HG03442 (cell line): Measurements from ENCODE around the gene DDRGK1.
A peak's percentile ranks its signal among the peaks of the same experiment; 100 is the strongest.
"Not testable (repeated sequence)": the region's sequence is repeated elsewhere in the genome, so short reads cannot be mapped to it uniquely, and the experiment has no call there.

ENCODE experiments used
- ATAC-seq: cut with Tn5 transposase; IDR thresholded peaks from one replicate; pipeline ENCODE4 v1.9.1; 2021; ENCODE audit warnings: mild to moderate bottlenecking, moderate library complexity; ENCODE audit not compliant: unreplicated experiment

Gene DDRGK1

DNA sequence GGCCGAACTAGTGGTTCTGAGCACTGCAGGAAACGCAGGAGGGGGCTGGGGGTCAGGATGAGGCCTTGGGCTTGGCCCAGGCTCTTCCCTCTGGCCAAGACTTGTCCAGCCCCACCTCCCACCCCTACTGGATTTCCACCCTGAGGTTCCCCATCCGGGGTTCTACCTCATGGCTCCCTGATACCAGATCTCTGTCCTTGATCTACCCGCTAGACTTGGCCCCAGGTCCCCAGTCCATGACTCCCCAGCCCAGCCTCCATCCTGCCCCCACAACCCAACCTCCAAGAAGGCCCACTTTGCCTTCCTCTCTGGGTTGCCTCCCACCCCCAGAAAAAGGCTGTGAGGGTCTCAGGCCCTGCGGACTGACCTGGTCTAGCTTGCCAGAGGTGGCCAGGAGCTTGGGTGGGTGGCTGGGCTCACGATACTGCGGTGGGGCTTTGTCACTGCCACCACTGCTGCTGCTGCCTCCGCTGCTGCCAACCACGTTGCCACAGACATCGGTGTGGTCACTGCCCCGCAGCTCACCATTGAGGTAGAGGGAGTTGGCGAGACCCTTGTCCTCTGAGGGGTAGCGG lies 38.1 kb downstream of the DDRGK1 start:
- no peak for ATAC-seq

DNA sequence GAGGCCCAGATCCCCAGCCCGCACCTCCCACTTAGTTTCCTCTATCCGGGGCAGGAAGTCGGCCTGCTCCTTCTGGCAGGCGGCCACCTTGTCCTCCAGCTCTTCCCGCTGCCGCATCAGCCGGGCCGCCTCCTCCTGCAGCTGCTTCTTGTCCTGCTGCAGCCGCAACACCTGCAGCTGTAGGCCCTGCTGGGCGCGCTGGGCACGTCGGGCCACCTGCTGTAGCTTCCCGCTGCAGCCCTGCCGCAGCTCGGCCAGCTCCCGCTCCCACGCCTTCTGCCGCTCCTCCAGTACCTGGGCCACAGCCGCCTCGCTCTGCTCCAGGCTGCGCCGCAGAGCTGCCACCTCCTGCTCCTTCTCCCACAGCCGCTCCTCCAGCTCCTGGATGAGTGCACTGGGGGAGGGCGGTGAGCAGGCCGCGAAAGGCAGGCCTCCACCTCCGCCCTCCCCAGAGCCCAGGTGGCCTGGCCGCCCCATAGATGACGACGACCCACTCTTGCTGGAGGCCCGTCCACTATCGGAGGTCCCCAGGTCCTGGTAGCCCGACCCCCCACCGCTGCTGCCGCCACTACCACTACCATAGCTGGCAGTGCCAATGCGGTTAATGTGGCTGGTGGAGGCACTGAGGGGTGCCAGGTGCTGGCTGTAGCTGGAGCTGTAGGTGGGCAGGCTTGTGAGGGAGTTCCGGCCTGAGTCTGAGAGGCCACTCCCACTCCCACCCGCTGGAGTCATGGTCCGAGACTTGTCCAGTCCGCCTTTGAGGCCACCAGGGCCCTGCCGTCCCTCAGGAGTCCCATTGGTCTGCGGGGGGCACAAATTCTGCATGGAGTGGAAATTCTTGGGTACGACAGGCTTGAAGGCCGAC lies 38.8 kb downstream of the DDRGK1 start:
- ATAC-seq: no peak

DNA sequence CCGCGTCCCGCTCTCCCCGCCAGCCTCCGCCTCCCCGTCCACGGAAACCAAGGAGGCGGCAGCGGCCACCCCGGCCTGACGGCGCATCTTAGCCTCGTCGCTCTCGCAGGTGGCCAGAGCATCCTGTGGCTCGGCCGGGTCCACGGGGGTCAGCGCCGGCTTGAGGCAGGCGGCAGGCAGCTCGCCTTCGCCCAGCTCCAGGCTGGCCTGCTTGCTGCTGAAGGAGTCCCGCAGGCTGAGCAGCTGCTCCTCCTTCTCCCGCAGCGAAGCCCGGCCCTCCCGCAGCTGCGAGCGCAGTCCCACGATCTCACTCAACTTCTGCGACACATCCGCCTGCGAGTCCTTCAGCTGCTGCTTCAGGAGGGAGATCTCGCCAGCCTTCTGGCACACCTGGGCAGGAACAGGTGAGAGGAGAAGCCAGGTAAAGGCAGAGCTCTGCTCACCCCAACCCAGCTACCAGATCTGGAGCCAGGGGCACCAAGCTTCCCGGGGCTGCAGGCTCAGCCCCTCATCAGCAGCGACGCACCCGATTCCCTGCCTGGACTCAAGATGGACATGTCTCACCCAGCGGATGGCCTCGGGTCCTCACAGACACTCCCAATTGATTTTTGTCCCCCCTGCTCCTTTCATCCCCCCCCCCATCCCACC lies 39.6 kb downstream of the DDRGK1 start:
- no peak for ATAC-seq

DNA sequence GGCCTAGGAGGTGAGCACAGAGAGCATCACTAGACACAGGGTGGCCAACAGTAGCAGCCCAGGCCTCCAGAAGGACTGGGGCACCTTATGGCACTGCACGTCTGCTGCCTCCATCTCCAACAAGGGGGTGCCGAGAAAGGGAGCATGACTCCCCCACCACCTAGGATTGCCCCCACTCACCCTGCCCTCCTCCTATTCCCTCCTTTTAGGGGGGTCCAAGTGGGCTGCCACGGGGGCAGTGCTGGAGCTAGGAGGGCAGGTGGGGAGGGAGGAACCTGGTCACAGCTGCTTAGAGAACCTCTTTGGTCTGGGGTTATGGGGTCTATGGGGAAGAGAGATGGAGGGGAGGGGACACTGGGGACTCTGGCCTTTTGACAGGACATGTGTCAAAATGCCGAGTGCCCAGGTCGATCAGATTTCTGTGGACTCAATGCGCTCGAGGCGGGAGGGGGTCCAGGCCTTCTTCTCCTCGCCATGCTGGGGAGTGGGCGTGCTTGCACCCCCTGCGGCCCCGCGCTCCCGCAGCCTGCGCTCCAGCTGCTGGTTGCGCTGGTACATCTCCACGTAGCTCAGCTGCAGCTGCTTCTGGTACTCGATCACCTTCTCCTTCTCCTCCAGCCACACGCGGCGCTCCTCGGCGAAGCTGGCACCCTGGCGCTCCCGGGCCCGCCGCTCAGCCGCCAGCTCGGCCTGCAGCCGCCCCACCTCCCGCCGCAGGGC lies 40.3 kb downstream of the DDRGK1 start:
- no peak for ATAC-seq

DNA sequence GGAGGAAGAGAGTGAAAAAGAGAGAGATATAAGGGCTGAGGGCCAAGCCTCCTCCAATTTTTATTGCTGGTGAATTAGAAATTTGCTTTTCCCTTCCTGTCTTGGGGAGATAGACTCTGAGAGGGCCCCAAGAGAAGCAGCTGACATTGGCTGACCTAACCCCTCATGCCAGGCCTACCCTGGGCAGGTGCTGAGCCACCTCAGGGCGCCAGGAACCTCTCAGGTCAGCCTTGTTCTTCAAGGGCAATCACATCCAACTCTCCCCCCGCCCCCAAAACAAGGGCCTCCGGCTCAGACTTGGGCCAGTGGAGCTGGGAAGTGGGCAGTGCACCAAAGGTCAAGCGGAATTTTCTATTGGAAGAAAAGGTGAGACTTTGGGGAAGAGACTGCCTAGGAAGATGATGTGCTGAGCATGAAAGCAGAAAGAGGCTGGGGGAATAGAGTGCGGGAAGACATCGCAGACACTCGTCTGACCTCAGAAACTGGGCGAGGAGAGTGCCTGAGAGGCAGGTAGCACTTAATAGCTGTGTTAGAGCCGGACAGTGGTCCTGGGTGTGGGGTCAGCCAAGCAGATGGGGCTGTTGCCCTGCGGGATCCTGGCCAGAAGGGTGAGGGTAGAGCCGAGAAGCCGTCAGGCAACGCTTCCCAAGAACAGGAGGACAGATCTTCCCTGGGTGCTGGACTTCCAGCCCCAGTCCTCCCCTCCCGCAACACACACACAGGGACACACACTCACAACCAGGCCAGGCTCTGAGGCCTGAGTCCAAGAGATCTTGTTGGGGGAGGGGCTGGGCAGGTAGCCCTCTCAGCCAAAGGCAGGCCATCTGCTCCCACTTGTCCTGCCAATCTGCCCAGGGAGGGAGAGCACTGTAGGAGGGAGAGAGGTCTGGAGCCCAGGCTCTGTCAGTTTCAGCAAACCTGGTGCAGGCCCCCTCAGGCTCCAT lies 41.1 kb downstream of the DDRGK1 start:
- no peak for ATAC-seq

DNA sequence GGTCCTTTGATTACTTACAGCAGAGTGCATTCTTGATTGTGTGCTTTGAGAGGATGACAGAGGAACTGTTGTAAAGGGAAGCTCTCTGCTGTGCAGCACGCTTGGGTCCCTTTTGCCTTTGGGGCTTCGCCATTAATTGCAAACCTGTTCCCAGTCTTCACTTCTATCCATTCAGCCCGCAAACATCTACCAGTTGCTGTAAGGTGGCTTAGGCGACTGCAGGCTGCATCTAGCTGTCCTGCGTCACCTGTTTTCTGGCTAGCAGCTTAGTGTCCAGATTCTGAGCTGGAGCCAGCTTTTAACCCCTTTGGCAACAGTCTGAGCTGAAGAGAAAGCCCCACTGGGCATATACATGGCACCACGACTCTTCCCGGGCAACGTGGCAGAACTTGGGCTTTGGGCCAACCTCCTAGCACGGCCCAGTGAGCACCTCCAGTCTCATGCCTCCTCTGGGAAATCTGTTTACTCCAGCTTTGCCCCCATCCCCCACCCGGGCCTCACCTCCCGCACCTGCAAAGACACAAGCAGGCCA lies 42.3 kb downstream of the DDRGK1 start:
- no peak for ATAC-seq

DNA sequence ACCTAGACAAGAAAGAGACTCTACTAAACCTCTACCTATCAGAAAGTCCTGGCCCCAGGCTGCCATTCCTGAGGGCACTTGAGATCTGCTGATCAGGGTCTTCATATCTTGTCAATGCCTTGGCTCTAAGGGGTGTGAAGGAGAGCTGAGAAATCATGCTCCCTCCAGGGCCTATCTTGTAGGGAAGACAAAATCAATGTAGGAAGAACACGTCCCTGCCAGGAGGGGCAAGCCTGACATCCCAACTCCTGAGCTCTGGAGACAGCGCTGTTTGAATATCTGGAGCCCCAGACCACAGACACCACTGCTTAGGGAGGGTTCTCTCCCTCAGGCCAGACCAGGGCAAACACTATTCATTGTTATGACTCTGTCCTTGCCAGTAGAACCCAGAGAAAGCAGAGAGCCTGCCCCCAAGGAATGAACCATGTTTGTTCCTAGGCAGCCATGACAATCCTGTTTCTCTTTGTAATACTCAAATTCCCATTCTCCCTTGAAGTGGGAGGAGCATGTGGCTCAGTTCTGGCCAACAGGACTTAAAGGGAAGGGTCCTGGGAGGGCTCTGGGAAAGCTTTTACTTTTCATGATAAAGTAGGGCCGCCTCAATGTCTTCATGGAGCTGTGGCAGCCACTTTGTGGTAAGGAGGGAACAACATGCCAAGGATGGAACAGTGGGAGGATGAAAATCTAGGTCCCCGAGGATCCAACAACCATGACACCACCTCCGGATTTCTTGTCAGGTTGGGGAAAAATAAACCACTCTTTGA lies 43.0 kb downstream of the DDRGK1 start:
- no peak for ATAC-seq

DNA sequence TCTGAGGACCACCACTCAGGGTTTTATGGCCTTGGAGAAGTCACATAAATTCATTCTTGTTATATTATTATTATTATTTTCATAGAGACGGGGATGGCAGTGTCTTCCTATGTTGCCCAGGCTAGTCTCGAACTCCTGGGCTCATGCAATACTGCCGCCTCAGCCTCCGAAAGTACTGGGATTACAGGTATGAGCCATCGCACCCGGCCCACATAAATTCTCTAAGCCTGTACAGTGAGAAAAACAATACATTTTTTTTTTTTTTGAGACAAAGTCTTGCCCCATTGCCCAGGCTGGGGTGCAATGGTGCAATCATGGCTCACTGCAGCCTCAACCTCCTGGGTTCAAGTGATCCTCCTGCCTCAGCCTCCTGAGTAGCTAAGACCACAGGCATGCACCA lies 44.1 kb downstream of the DDRGK1 start:
- ATAC-seq: no peak

DNA sequence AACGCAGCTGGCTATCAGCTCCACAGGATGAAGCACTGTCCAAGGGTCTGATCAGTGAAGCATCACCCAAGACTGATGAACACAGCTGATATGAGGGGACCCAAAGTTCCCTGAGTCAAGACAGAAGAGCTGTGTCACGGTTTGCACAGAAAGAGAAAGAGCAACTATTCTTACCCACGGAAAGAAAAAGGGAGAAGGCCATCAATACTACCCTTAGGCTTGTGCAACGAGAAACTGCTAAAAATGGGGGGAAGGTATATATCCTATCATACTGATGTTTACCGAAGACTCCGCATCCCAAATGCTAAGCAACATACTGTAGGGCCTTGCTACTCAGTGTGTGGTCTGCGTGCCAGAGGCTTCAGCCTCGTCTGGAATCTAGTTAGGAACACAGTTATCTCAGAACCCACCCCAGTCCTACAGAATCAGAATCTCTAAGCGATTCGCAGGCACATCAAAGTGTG lies 45.5 kb downstream of the DDRGK1 start:
- ATAC-seq: no peak

DNA sequence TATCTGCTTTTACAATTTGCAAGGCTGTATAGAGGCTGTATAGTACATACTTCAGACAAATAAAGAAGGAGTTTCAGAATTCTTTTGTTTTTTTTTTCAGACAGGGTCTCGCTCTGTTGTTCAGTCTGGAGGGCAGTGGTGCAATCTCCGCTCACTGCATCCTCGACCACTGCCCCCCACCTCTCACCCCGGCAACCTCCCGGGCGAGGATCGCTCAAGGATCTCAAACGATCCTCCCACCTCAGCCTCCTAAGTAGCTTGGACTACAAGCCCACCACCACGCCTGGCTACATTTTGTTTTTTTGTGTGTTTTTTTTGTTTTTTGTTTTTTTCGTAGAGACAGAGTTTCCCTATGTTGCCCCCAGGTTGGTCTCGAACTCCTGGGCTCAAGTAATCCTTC lies 46.7 kb downstream of the DDRGK1 start:
- ATAC-seq: no peak

DNA sequence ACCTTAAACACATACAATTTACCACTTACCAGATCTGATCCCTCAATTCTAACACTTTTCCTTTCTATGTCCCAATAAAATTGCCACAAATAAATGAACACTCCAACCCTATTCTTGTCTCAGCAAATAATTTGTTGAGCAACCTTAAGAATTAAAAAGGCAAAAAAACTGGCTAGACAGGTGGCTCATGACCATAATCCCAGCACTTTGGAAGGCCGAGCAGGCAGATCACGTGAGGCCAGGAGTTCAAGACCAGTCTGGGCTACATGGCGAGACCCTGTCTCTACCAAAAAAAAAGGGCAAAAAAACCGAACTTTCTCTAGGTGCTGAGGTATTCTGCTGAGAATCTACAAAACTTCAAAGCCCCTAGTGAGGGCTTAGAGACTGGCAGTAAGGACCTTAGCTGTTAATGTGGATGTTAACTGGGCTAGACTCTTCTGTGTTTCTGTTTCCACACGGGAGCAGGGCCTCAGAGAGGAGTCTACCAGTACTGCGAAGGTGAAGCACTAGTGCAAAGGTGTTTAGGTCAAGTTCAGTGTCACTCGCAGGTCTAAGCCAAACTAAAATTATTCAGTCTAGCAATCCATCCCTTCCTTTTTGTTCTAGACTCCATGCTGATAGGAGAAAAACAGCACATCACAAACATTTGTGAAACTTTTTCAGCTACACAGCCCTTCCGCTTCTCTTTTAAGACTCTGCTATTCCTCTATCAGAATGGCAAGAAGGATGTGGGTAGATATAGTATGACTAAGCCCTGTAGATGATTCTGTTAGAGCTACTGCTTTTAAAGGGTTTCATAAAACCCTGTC lies 47.5 kb downstream of the DDRGK1 start:
- ATAC-seq: peak; percentile 63

DNA sequence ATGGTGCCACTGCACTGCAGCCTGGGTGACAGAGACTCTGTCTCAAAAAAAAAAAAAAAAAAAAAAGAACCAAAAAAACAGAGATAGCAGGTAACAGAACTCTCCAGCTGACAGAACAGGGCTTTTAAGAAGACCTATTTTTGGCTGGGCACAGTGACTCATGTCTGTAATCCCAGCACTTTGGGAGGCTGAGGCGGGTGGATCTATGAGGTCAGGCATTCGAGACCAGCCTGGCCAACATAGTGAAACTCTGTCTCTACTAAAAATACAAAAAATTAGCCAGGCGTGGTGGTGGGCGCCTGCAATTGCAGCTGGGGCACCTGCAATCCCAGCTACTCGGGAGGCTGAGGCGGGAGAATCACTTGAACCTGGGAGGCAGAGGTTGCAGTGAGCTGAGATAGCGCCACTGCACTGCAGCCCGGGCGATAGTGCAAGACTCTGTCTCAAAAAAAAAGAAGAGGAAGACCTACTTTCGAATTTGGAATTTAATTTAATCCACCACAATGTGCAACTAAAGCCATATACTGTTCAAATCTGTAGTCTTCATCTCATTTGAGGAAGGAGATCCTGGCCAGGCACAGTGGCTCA lies 52.3 kb downstream of the DDRGK1 start:
- ATAC-seq: not testable (repeated sequence)

DNA sequence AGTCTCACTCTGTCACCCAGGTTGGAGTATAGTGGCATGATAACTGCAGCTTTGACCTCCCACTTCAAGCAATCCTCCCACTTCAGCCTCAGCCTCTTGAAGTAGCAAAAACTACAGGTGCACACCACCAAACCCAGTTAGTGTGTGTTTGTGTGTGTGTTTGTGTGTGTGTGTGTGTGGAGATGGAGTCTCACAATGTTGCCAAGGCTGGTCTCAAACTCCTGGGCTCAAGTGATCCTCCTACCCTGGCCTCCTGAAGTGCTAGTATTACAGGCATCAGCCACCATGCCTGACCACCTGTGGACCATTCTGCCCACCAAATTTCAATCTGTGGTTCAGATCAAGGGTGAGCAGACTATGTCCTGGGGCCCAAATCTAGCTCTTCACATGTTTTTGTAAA lies 53.6 kb downstream of the DDRGK1 start:
- no peak for ATAC-seq

DNA sequence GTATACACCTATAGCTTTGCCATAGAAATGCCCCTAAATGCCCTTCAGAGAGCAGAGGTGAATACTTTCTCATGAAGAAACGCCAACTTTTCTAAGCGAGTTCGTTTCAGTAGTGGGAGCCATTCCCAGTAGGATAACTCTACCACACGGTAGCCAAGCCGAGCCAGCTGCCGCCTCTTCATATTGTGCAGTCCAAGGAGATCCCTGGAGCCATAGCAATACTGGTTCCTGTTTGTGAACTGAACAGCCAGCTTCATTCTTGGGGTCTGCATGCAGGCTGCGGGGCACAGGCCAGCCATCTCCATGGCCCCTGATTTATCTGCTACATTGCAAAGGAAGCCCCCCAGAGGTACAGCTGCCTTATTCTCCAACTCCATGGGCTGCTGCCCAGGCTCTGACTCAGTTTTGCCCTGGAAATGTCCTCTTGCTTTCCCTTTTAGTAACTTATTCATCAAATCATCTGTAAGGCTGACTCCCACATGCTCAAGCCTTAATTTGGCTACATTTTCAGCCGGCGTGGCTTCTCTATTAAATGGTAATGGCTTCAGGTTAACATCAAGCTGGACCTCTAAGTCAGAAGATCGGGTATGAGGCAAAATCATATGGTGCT lies 57.6 kb downstream of the DDRGK1 start:
- no peak for ATAC-seq

DNA sequence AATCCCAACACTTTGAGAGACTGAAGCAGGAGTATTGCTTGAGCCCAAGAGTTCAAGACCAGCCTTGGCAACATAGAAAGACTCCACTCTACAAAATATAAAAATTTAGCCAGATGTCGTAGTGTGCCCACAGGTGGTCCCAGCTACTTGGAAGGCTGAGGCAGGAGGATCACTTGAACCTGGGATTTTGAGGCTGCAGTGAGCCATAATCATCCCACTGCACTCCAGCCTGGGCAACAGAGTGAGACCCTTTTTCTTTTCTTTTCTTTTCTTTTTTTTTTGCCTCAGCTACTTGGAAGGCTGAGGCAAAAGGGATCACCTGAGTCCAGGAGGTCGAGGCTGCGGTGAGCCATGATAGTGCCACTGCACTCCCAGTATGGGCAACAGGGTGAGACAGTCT lies 62.7 kb downstream of the DDRGK1 start:
- no peak for ATAC-seq
